MCF 10A (cell line): ENCODE results near the gene MRPL30. TPM values are rescaled to one million over a fixed set of nuclear protein-coding genes. Genes with fewer than 3 reads are reported as not detected.

Source experiments
- BruUV-seq: library from RNA; stranded (reverse); fragments of 400-500 nt; replicated peaks from 2 replicates; lab custom pipeline; 2021; lab: Mats Ljungman, UMichigan
- CTCF ChIA-PET: fragments of 300-600 bp; sonication (Branson Sonifier 250); formaldehyde crosslinking; extraction: SDS; loops from one replicate; lab custom pipeline; 2021; ENCODE audit warnings: antibody characterized with exemption, inconsistent platforms; lab: Yijun Ruan, JAX
- POLR2A ChIA-PET: fragments of 300-600, 350-650 bp; sonication (Branson Sonifier 250); formaldehyde crosslinking; extraction: SDS; loops from one replicate; lab custom pipeline; 2020; ENCODE audit warnings: antibody characterized with exemption, inconsistent platforms; lab: Yijun Ruan, JAX
- DNase-seq: peaks from one replicate; pipeline ENCODE4 v3.0.0-alpha.2; 2018; ENCODE audit not compliant: unreplicated experiment
- H3K27ac Mint-ChIP-seq: one replicate; pipeline ENCODE4 v1.8.0; 2022; ENCODE audit warnings: mild to moderate bottlenecking, low read depth, mixed read lengths; ENCODE audit not compliant: unreplicated experiment
- H3K27me3 Mint-ChIP-seq: one replicate; pipeline ENCODE4 v1.8.0; 2022; ENCODE audit warnings: mixed read lengths; ENCODE audit not compliant: insufficient read depth, unreplicated experiment
- H3K36me3 Mint-ChIP-seq: one replicate; pipeline ENCODE4 v1.8.0; 2022; ENCODE audit warnings: mild to moderate bottlenecking, moderate library complexity, mixed read lengths; ENCODE audit not compliant: insufficient read depth, unreplicated experiment
- H3K4me1 Mint-ChIP-seq: one replicate; pipeline ENCODE4 v1.8.0; 2022; ENCODE audit warnings: mixed read lengths; ENCODE audit not compliant: insufficient read depth, unreplicated experiment
- H3K4me3 Mint-ChIP-seq: one replicate; pipeline ENCODE4 v1.8.0; 2022; ENCODE audit warnings: mild to moderate bottlenecking, moderate library complexity, mixed read lengths; ENCODE audit not compliant: unreplicated experiment
- H3K9me3 Mint-ChIP-seq: one replicate; pipeline ENCODE4 v1.8.0; 2022; ENCODE audit warnings: mixed read lengths; ENCODE audit not compliant: unreplicated experiment
- intact Hi-C: fragments of 100-400 bp; cut with micrococcal nuclease; formaldehyde crosslinking; loops from 2 replicates; pipeline ENCODE4 v1.14.1; 2022
- total RNA-seq: library from RNA; stranded (reverse); gene quantifications from 2 replicates; pipeline ENCODE4 v1.2.3, GENCODE V29; 2022
- TF ChIP-seq, protein P1 (sequence below): fragments of 200-600 bp; IDR thresholded peaks from one replicate; pipeline ENCODE4 v1.8.0; 2022; ENCODE audit warnings: antibody characterized with exemption, mild to moderate bottlenecking; ENCODE audit not compliant: unreplicated experiment

Gene MRPL30
- total RNA-seq, 1 experiment from 2014 or later: 42.5 TPM

DNA sequence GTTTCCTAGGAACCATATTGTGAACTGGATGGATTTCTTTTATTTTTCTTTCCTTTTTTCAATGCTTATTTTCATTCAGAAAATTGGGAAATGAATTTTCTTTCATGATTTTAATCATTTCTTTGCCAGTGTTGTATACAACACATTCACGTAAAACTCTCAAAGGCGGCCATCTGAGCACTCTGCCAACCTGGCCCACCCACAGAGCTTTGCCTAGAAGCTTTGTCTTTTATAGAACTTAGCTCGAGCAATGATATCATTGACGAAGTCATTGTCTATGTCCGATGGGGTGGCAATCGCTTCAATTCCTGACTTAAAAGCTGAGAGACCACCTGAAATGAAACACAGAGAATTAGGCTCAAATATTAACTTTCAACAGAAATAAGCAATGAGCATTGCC lies 61.2 kb downstream of the MRPL30 start:
- no peak overlapping the region for H3K4me3 Mint-ChIP-seq
- H3K9me3 Mint-ChIP-seq: no peaks in the 10 kb centered on the region
- TF ChIP-seq, protein P1, sequence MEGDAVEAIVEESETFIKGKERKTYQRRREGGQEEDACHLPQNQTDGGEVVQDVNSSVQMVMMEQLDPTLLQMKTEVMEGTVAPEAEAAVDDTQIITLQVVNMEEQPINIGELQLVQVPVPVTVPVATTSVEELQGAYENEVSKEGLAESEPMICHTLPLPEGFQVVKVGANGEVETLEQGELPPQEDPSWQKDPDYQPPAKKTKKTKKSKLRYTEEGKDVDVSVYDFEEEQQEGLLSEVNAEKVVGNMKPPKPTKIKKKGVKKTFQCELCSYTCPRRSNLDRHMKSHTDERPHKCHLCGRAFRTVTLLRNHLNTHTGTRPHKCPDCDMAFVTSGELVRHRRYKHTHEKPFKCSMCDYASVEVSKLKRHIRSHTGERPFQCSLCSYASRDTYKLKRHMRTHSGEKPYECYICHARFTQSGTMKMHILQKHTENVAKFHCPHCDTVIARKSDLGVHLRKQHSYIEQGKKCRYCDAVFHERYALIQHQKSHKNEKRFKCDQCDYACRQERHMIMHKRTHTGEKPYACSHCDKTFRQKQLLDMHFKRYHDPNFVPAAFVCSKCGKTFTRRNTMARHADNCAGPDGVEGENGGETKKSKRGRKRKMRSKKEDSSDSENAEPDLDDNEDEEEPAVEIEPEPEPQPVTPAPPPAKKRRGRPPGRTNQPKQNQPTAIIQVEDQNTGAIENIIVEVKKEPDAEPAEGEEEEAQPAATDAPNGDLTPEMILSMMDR: no peak
- no TSS peak for BruUV-seq
- ChIA-PET POLR2A (no interaction called here), CTCF (no interaction called here)
- no peak overlapping the region for H3K27ac Mint-ChIP-seq
- intact Hi-C loops: no loop called here
- DNase-seq: no peak
- H3K27me3 Mint-ChIP-seq: no peaks in the 10 kb centered on the region
- no peaks in the 10 kb centered on the region for H3K4me1 Mint-ChIP-seq
- no peaks in the 10 kb centered on the region for H3K36me3 Mint-ChIP-seq

Other genes starting within 250 kb of the MRPL30 start
- gene CRACDL, start 245.0 kb upstream of the MRPL30 start, total RNA-seq: 12.9 and 13.0 TPM in 2 replicates
- gene C2orf15, start 39.5 kb upstream of the MRPL30 start, total RNA-seq: 0.74 and 0.93 TPM in 2 replicates
- 7.9 and 11.6 TPM in 2 replicates for gene TSGA10, start 26.2 kb upstream of the MRPL30 start, total RNA-seq
- gene LIPT1, start 26.2 kb upstream of the MRPL30 start, total RNA-seq: 13.1 TPM in 2 replicates
- gene MITD1, start 126 bp upstream of the MRPL30 start, total RNA-seq: 19.1 and 21.2 TPM in 2 replicates
- gene LYG2, start 74.5 kb downstream of the MRPL30 start, total RNA-seq: not detected in 2 replicates
- 0.42 and 1.2 TPM in 2 replicates for gene LYG1, start 120.0 kb downstream of the MRPL30 start, total RNA-seq
- gene TXNDC9, start 155.1 kb downstream of the MRPL30 start, total RNA-seq: 40.2 and 41.0 TPM in 2 replicates
- 45.6 and 55.5 TPM in 2 replicates for gene EIF5B, start 156.2 kb downstream of the MRPL30 start, total RNA-seq